LNCaP clone FGC (cell line): ENCODE measurements around the gene H2BK1.

ENCODE experiments used
- DNase-seq: peaks from one replicate; pipeline ENCODE4 v3.0.0-alpha.2; 2011; ENCODE audit warnings: low read depth
- H3K4me3 ChIP-seq: 2 replicates; pipeline ENCODE4 v1.5.1; 2011; ENCODE audit warnings: mild to moderate bottlenecking, low read depth, low read length, control low read depth
- CTCF ChIP-seq: IDR thresholded peaks from 2 replicates; pipeline ENCODE4 v1.5.1; 2012; ENCODE audit warnings: mild to moderate bottlenecking; ENCODE audit not compliant: control insufficient read depth, insufficient read depth; ENCODE audit errors: extremely low read depth

Gene H2BK1

GRCh38 chr7:151186640-151187408 is 23.5 kb downstream of the H2BK1 start, which contains the start of gene ASB10:
Gene ASB10 (minus strand): TSS chr7:151187250. CDS start chr7:151187130, 120 bp downstream.
- no peak for DNase-seq
- no peak within 1 kb of the TSS for H3K4me3 ChIP-seq
- TF ChIP-seq CTCF: no peak

- no peak for TF ChIP-seq CTCF
- no peak for DNase-seq
- no peak overlapping the region for H3K4me3 ChIP-seq
Observed at GRCh38 chr7:151185762-151186639, 24.3 kb downstream of the H2BK1 start.

GRCh38 chr7:151181011-151181431 is 29.3 kb downstream of the H2BK1 start:
- H3K4me3 ChIP-seq: no peak overlapping the region
- no peak for TF ChIP-seq CTCF
- DNase-seq: no peak

- no peak overlapping the region for H3K4me3 ChIP-seq
- TF ChIP-seq CTCF: no peak
- no peak for DNase-seq
Observed at GRCh38 chr7:151179946-151180345, 30.3 kb downstream of the H2BK1 start.

GRCh38 chr7:151179287-151179860 is 30.9 kb downstream of the H2BK1 start:
- DNase-seq: no peak
- no peak for TF ChIP-seq CTCF
- H3K4me3 ChIP-seq: no peak overlapping the region

- H3K4me3 ChIP-seq: no peak overlapping the region
- no peak for TF ChIP-seq CTCF
- DNase-seq: no peak
Observed at GRCh38 chr7:151178831-151179230, 31.5 kb downstream of the H2BK1 start.
